ENCODE measurements around the gene GALC.

DNA sequence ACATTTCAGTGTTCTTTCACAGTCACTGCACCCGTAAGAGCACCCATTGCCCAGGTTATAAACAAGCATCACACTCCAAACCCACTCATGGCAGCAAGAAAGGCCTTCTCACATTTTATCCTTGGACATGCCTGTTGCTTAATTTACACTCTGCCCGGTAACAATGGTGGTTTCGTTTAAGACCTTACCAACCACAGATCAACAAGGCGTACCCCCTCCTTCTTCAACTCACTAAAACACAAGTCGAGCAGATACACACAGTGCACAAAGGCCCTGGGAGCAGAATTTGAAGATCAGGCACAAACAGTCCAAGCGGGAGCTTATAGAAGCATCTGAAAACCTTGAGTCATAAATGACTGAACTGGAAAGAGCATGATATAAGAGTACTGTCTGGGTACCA is 98.1 kb downstream of the GALC start:
- TF ChIP-seq, protein P1, sequence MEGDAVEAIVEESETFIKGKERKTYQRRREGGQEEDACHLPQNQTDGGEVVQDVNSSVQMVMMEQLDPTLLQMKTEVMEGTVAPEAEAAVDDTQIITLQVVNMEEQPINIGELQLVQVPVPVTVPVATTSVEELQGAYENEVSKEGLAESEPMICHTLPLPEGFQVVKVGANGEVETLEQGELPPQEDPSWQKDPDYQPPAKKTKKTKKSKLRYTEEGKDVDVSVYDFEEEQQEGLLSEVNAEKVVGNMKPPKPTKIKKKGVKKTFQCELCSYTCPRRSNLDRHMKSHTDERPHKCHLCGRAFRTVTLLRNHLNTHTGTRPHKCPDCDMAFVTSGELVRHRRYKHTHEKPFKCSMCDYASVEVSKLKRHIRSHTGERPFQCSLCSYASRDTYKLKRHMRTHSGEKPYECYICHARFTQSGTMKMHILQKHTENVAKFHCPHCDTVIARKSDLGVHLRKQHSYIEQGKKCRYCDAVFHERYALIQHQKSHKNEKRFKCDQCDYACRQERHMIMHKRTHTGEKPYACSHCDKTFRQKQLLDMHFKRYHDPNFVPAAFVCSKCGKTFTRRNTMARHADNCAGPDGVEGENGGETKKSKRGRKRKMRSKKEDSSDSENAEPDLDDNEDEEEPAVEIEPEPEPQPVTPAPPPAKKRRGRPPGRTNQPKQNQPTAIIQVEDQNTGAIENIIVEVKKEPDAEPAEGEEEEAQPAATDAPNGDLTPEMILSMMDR (IDR thresholded peaks at IDR 0.05), result no peak
- TF ChIP-seq POLR2A (IDR thresholded peaks at IDR 0.05), result no peak

Data from heart left ventricle (tissue), 13 donors.